ENCODE data around the gene STAC2.
A peak's percentile ranks its signal among the peaks of the same experiment; 100 is the strongest.
"Not testable (repeated sequence)": the region's sequence is repeated elsewhere in the genome, so short reads cannot be mapped to it uniquely, and the experiment has no call there.

The STAC2 gene

DNA sequence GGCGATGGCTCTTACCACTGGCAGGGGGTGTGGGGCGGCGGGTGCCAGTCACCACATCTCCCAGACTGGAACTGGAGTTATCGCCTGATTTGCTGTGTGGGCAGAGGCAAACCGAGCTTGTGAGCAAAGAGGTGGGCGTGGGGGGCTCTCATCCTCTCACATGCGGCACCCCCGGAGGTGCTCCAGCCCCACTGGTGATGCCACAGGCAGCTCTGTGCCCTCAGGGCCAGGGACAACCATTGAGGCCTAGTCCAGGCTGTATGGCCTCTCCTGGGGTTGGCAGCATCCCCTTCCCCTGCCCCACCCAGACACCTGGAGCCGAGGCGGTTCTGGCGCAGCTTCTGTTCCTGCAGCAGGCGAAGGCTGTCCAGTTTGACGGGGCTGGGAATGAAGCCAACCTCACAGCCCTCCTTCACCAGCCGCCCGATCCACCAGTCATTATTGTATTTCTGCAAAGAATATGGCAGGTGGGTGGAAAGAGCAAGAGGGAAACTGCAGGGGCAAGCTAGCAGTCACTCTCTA is 39.2 kb downstream of the STAC2 start:
- no peak for DNase-seq

DNA sequence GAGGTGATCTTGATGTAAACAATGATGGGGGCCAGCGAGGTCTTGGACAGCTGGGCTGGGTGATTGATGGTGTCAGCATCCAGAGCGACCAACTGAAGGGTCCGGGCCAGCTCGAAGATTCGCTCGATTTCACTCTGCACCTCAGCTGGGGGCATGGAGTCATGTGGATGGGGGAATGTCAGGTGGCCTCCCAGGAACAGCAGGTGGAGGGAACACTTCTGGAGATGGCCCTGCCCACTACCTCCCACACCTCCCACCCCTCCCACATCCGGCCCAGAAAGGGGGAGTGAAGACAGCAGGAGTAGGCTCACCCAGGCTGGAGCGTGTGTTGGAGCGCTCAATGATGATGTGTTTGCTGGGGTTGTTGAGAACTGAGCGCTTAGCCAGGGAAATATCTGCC is 42.0 kb downstream of the STAC2 start:
- no peak for DNase-seq

DNA sequence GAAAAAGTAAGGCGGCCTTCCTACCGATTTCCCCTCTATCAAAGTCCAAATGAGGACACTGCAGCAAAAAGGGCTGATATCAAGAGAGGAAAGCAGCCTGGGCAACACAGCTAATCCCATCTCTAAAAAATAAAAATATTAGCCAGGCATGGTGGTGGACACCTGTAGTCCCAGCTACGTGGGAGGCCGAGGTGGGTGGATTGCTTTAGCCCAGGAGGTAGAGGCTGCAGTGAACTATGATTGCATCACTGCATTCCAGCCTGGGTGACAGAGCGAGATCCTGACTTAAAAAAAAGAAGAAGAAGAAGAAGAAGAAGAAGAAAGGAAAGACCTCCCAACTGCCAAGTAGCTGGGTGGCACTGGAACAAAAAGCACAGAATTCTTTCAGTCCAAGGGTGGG is 42.7 kb downstream of the STAC2 start:
- DNase-seq, result no peak

DNA sequence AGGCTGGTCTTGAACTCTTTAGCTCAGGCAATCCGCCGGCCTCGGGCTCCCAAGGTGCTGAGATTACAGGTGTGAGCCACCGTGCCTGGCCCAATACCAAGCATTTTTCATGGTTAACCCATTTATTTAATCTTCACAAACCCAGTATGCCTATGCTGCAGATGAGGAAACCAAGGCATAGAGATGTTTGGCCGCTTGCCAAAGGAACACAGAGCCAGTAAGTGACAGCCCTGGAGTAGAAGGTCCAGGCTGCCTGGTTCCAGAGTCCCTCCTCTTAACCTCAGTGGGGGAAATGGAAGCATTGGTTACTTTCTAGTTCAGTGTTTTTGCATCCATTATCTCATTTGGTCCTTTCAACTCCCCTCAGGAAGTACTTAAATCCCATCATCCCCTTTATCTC is 44.4 kb downstream of the STAC2 start:
- DNase-seq, result no peak

DNA sequence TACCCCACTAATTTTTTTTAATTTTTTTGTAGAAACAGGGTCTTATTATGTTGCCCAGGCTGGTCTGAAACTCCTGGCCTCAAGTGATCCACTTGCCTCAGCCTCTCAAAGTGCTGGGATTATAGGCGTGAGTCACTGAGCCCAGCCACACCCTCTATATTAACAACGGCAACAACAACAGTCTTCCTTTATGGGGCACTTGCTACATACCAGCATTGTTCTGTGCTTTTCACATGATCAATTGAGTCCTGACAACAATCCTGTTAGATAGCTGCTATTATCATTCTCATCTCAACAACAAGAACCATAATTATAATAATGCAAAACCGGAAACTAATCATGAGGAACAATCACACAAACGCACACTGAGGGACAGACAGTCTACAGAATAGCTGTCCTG is 47.2 kb downstream of the STAC2 start:
- no peak for DNase-seq

DNA sequence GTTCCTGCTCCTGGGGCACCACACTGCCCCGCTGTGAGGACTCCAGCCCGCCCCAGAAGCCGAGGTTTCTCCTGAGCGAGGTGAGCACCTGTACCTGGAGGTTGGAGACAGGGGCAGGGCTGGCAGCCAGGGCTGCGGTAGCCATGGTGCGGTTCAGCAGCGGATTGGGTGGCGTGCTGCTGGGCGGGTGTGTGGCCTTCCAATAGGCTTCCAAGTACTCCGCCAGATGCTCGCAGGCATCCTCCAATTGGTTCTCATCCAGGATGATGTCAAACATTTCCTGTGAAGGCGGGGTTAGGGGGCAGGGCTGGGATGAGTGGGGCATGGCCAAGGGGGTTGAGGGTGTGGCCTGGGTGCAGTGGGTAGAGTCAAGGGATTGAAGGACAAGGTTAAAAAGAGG is 48.5 kb downstream of the STAC2 start:
- peak in 1 of 3 experiments; percentile 5 for DNase-seq

DNA sequence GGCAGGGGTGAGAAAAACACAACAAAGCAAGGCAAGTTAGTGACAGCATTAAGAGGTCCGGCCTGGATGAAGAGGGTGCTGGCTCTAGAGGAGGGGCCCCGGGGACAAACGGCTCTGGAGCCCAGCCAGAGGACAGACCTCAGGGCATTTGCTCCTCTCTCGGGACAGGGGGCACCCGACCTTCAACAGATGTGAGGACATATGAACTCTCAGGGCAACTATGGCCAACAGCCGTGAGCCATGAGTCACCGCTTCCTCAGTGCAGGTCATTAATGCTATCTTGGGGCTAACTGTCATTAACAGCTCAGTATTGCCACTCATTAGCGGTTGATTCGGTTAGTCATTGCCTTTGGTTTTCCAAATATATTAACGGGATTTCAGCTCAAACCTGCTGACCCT is 50.1 kb downstream of the STAC2 start:
- no peak for DNase-seq

DNA sequence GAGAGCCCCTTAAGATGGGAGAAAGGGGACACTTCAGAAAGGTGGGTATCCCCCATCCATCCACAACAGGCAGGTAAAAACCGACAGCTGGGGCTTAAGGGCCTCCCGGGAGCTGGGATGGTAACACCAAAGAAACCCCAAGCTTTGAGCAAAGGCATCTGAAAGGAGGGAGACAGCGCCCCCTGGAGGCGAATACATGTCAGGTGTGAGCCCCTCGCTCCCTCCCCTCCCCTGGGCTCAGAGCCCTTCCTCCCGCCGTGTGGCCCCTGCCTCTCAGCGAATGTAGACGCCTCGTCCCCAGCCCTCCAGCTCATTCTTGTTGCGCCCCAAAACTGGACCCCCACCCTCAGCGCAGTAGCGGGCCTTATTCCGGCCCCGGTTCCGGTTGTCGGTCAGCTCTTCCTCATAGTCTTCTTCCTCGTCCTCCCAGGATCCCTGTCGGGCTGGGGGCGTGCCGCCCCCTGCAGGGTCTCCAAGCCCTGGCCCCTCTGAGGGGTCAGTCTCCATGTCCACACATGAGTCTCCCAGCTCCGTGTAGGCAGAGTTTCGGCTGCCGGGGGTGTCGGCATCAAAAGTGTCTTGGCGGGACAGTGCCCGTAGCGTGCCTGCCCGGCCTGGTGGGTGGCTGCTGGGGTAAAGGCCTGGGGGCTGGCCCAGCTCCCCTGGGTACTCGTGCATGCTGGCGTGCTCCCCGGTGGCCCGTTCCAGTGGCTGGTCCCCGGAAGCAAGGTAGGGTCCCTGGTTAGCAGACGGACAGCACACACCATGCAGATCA is 50.6 kb downstream of the STAC2 start:
- peak in 2 of 3 experiments; percentile 32 to 59 for DNase-seq

DNA sequence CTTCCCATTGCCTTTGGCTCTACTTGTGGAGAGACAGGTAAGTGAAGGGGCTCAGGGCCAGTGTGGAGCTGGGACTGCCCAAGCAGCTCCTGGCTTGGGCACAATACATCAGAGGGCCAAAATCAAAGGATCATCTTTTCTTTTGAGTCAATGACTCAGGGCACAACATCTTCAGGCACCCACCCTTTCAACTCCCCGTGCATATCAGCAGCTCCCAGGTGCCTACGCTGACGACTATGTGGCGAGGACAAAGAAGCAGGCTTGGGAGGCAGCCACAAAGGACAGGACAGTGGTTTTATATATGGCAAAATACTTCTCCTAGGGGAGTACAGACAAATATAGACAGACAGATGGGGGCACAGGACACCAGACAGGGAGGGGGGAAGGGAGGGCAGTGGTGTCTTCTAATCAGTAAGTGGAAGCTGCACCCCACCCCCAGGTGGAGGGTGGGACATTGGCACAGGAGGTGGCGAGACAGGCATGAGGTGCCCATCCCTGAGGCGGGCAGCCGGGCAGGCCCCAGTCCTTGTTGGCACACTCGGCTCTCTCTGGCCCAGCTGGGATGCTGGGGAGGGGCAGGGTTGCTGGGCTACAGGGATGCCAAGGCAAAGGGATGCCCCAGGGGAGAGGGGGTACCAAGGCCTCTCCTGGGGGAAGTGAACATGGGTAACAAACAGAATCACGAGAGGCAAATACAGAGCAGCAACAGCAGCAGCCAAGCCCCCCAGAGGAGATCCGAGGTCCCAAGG is 52.0 kb downstream of the STAC2 start:
- no peak for DNase-seq

DNA sequence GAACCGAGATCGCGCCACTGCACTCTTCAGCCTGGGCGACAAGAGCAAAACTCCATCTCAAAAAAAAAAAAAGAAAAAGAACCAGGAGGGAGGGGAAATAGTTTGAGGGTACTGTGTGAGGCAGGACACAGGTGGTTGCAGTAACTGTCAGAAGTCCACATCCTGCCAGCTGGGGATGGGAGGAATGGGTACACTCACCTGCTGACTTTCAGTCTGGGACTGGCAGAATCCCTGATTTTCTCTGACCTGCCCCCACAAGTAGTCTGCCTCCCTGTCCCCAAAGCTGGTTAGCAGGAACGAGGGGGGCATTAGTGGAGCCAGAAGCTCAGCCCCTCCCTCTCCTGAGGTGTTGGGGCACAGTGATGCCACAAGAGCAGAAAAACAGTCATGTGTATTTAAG is 52.7 kb downstream of the STAC2 start:
- no peak for DNase-seq

DNA sequence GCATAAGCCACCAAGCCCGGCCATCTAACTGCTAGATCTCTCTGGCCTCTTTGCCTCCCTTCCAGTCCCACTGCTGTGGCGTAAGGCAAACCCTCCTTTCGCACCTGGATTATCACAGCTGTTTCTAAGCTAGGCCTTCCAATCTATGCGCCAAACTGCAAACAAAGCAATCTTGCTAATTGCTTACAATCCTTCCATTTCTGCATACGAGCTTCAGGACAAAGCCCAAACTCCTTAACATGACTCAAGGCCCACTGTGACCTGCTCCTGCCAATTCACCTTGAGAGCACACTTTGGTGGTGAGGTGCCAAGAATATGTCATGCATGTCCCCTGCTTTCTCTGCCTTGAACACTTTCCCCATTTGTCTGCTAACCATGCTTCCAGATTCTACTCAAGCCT is 53.8 kb downstream of the STAC2 start:
- DNase-seq, result no peak

DNA sequence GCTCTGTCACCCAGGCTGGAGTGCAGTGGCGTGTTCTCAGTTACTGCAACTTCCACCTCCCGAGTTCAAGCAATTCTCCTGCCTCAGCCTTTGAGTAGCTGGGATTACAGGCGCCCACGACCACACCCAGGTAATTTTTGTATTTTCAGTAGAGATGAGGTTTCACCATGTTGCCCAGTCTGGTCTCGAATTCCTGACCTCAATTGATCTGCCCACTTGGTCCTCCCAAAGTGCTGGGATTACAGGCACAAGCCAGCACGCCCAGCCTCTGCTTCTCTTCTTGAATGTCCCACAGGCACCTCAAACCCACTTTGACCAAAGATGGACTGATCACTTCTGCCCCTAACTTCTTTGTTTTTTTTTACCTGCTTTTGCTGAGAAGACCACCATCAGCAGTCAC is 55.2 kb downstream of the STAC2 start:
- DNase-seq, result no peak

DNA sequence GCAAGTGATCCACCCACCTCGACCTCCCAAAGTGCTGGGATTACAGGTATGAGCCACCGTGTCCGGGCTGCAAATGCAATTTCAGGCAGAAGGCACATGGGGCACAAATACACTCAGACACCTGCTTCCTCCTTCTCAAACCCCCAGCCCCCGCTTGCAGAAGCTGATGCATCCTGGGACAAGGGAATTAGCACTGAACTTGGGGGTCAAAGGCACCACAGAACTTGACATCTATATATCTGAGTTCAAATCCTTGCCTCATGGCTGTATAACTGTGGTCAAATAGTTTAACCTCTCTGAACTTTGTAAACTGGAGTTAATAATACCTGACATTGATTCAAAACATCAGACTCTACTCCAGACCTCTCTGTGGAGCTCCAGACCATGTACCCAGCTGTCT is 55.6 kb downstream of the STAC2 start:
- DNase-seq, result no peak

DNA sequence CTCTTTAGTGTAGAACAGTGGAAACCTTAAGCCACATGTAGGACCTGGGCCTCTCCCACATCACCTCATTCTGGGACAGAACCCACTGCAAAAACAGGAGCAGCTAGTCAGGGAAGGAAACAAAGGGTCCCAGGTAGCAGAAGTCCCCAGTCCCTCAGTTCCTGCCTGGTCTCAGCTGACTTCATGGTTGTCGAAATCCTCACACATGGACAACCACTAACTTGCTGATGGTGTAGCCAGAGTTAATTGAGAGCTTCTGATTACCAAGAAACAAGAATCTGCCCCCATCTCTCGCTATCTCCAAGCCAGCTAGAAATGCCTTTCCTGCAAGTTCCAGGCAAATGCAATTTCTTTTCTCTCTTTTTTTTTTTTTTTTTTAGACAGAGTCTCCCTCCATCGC is 56.2 kb downstream of the STAC2 start:
- DNase-seq, result no peak

DNA sequence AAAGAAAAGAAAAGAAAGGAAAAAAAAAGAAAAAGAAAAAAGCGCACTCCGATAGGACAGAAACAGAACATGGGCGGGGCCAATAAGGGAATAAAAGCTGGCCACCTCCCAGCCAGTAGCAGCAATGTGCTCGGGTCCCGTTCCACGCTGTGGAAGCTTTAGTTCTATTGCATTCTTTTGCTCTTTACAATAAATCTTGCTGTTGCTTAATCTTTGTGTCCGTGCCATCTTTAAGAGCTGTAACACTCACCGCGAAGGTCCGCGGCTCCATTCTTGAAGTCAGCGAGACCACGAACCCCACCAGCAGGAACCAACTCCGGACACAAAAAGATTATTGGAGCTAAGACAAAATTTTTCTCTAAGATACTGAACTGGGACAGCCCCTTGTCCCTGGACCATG is 56.6 kb downstream of the STAC2 start:
- DNase-seq, result no peak

DNA sequence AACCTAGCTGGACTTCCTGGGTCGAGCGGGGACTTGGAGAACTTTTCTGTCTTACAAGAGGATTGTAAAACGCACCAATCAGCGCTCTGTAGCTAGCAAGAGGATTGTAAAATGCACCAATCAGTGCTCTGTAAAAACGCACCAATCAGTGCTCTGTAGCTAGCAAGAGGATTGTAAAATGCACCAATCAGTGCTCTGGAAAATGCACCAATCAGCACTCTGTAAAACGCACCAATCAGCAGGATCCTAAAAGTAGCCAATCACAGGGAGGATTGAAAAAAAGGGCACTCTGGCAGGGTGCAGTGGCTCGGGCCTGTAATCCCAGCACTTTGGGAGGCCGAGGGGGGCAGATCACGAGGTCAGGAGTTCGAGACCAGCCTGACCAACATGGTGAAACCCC is 57.2 kb downstream of the STAC2 start:
- DNase-seq, result not testable (repeated sequence)

DNA sequence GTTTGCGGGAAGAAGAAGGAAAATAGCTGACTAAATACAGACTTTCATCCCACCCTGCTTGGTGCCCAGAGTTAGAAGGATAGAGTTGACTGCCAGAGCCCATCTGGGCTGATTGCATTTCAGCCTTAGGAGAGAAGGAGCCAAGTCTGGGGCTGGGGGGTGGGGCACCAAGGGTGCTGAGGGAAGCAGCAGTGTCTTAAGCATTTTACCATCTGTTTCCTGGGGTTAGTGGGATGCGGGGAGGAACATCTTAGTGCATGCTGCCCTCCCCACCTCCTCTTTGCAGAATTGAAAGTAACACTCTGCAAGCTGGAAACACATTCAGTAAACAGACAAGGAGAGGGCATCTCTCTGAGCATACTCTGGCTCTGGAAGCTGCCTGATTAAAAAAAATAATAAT is 58.3 kb downstream of the STAC2 start:
- no peak for DNase-seq

DNA sequence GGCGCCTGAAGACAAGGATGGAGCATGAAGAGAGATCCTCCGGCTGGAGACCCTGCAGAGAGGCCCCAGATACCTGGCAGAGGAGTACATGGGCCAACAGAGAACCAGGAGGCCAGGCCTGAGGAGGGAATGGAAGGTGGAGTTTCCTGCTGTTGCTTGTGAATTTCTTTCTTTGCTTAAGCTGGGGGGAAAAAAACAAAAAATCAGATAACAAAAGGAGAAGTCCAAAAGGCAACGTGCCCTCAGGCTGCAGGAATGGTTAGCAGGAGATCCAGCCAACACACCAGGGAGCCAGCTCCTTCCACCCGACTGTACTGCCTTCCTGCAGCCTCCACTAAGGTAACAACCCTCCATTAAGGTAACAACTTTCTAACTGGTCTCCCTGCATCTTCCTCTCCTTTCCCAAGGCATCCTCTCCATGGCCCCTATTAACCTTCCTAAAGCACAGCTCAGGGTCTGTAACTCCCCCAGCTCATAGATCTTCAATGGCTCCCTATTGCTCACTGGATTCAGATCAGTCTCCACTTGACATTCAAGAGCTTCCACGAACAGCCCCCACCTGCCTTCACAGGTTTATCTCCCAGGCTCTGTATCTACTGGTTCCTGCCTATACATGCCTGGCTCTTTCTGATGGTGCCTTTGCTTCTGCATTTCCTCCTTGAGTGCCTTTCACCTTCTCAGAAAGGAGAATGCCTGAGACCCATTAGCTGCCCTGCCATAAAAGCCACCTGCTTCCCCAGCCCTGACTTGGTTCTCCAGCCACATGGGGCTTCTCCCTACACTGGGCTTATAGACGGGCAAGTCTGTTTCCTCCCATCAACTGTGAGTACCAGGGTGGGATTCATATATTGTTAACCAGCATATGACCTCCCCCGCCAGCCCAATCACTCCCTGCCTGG is 59.1 kb downstream of the STAC2 start:
- peak in 1 of 3 experiments; percentile 41 for DNase-seq

DNA sequence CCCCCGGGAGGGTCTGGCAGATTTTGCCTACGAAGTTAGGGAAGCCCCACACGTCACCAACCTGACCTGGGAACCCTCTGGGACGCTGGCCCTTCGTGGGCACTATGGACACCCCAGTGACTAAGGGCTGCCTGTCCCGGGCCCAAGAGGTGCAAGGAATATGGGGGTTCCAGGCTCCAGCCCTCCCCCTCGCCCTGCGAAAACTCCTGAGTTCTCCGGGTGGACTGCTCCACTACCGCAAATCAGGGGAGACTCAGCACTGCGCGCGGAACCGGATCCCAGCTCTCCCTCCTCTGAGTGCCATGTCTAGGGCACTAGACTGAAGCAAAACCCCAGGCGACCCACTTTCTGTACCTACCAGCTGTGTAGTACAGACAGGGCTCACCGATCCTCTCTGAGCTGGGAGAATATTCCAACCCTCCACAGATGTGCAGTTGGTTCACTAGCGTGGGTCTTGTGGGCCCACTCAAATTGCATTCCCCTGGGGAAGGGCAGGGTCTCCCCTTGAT is 59.9 kb downstream of the STAC2 start, which contains the start of gene ARL5C:
TSS of gene ARL5C (minus strand) at position 321 of the 509 bp plus-strand sequence. CDS start 401 bp downstream, outside the sequence.
- DNase-seq, result no peak

DNA sequence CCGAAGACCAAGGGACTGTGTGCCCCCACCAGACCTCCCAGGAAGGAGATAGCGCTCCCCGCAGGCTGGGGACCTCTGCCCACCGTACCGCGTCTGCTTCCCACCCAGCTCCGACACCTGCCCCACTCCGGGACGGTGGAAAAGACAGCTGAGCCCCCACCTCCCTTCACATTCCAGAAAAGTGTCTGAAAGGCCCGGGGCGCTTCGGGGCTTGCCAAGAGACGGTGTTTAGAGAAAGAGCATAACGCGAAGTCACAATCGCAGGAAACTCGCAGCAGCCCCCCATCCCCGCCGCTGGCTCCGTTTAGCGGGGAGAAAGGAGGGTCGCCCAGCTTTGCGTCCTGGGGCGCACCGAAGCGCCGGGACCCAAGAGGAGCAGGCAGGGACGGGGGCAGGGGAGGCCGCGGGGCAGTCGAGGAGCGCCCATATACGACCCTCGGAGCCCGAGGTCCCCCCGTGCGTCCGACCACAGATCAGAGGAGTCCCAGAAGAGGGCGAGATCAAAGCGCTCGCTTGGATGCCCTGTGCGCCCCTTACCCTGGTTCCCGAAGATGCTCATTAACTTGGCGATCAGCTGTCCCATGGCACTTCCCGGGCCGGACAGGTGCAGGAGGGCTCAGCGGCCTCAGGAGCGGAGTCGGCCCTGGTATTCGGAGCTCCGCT is 60.4 kb downstream of the STAC2 start:
- no peak for DNase-seq

DNA sequence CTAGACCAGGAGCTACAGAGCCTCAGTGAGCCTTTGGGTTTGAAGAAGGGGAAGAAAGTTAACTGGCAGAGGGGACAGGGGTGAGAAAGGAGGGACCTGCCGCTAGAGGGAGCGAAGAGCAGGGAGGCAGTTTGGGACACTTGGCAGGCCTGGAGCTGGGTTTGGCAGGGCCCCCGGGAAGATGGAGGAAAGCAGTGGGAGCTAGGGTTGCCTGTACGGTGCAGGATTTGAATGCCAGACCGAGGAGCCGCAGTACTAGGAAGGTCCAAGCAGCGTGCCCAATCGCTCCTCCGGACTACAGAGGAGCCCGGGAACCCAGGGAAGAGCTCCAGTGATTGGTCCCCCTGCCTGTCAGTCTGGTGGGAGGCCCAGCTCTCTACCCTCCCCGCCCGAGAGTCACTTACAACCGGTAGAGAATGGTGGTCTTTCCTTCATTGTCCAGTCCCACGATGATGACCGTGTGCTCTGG is 61.0 kb downstream of the STAC2 start:
- DNase-seq, result peak in 1 of 3 experiments; percentile 39

DNA sequence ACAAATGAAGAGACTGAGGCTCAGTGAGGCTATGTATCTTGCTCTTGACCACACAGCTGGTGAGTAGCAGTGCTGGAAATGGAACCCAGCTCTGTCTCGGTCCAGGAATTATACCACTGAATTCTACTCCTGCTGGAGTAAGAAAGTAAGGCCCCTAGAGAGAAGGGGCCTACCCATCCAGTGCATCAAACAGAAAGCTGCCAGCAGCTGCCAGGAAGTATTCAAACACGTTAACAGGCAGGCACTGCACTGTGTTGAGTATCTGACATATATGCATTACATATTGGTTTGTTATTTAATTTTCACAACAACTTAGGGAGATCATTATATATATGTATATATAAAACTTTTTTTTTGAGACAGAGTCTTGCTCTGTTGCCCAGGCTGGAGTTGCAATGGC is 63.8 kb downstream of the STAC2 start:
- no peak for DNase-seq
